Esophagus squamous epithelium (tissue), 4 donors: ENCODE results near the gene GALM.

ENCODE experiments used
- POLR2A ChIP-seq, 4 donors: fragments of 450-650 bp; IDR thresholded peaks; one replicate each; pipeline ENCODE4 v1.6.1; 2017; ENCODE audit warnings: antibody characterized with exemption in 4 of 4, mild to moderate bottlenecking in 4 of 4, moderate library complexity in 3 of 4
- TF ChIP-seq, protein P1 (sequence below), 6 experiments: fragments of 450-650 bp in 4 of 6; fragments of 200-600 bp in 2 of 6; sonication (generic) in 2 of 6; IDR thresholded peaks; one replicate each; pipeline ENCODE4 v1.5.1; 2016 to 2019; ENCODE audit warnings: antibody characterized with exemption in 6 of 6, mild to moderate bottlenecking in 4 of 6, moderate library complexity in 4 of 6

DNA sequence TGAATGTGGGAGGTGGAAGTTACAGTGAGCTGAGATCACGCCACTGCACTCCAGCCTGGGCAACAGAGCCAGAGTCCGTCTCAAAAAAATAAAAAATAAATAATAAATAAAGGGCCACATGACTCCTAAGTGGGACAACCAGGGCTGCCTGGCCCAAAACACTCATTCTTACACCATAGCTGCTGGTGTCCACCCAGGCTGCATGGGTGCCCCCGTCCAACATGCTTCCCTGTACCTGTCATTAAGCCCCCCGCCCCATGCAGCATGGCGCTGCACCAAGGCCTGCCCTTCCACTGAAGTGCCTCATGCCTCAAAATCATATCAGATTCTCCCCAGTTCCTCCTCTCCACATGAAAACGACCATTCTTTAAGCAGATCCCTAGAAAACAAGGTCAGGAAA, 10.8 kb downstream of the GALM start:
- TF ChIP-seq, protein P1, sequence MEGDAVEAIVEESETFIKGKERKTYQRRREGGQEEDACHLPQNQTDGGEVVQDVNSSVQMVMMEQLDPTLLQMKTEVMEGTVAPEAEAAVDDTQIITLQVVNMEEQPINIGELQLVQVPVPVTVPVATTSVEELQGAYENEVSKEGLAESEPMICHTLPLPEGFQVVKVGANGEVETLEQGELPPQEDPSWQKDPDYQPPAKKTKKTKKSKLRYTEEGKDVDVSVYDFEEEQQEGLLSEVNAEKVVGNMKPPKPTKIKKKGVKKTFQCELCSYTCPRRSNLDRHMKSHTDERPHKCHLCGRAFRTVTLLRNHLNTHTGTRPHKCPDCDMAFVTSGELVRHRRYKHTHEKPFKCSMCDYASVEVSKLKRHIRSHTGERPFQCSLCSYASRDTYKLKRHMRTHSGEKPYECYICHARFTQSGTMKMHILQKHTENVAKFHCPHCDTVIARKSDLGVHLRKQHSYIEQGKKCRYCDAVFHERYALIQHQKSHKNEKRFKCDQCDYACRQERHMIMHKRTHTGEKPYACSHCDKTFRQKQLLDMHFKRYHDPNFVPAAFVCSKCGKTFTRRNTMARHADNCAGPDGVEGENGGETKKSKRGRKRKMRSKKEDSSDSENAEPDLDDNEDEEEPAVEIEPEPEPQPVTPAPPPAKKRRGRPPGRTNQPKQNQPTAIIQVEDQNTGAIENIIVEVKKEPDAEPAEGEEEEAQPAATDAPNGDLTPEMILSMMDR (IDR thresholded peaks at IDR 0.05) = no peak
- TF ChIP-seq POLR2A (IDR thresholded peaks at IDR 0.05) = no peak
